ENCODE results near the gene TNRC18. TPM values are rescaled to one million over a fixed set of nuclear protein-coding genes. Genes with fewer than 3 reads are reported as not detected.

The TNRC18 gene
- total and polyA plus RNA-seq, 8 donors, result 94.4 to 164 (median 133) TPM

GRCh38 chr7:5345171-5345570 is 78.5 kb downstream of the TNRC18 start:
- TF ChIP-seq CTCF (IDR thresholded peaks at IDR 0.05), result no peak
- H3K4me3 ChIP-seq, result no peak overlapping the region
- peaks cover 0 to 4% of the 10 kb centered on the region in 2 donors for H3K9me3 ChIP-seq
- no peaks in the 10 kb centered on the region for H3K27me3 ChIP-seq
- peaks cover 0 to 100% of the 10 kb centered on the region in 2 donors for H3K36me3 ChIP-seq
- H3K4me1 ChIP-seq, result no peaks in the 10 kb centered on the region
- DNase-seq (peak in 1 of 4 donors; percentile 50), ATAC-seq (no peak)
- no peak overlapping the region for H3K27ac ChIP-seq
- intact Hi-C loops (cut with DNase I), result no loop called here

- Histone ChIP-seq H3K27ac (no peak overlapping the region), H3K27me3 (no peaks in the 10 kb centered on the region), H3K4me1 (no peaks in the 10 kb centered on the region), H3K4me3 (no peak overlapping the region), H3K36me3 (peaks cover 0 to 100% of the 10 kb centered on the region in 2 donors), H3K9me3 (peaks cover 0 to 4% of the 10 kb centered on the region in 2 donors)
- DNase-seq, result peak in 1 of 4 donors; percentile 68
- TF ChIP-seq CTCF (IDR thresholded peaks at IDR 0.05), result no peak
- intact Hi-C loops (cut with DNase I), result no loop called here
- no peak for ATAC-seq
Measured at GRCh38 chr7:5344342-5344741, 79.3 kb downstream of the TNRC18 start.

- no peak for ATAC-seq
- H3K27ac ChIP-seq, result no peak overlapping the region
- no peak for DNase-seq
- no peak overlapping the region for H3K4me3 ChIP-seq
- peaks cover 0 to 4% of the 10 kb centered on the region in 2 donors for H3K9me3 ChIP-seq
- peaks cover 0 to 100% of the 10 kb centered on the region in 2 donors for H3K36me3 ChIP-seq
- intact Hi-C loops (cut with DNase I), result no loop called here
- H3K4me1 ChIP-seq, result no peaks in the 10 kb centered on the region
- no peaks in the 10 kb centered on the region for H3K27me3 ChIP-seq
- TF ChIP-seq CTCF (IDR thresholded peaks at IDR 0.05), result no peak
Measured at GRCh38 chr7:5343884-5344283, 79.8 kb downstream of the TNRC18 start.

DNA sequence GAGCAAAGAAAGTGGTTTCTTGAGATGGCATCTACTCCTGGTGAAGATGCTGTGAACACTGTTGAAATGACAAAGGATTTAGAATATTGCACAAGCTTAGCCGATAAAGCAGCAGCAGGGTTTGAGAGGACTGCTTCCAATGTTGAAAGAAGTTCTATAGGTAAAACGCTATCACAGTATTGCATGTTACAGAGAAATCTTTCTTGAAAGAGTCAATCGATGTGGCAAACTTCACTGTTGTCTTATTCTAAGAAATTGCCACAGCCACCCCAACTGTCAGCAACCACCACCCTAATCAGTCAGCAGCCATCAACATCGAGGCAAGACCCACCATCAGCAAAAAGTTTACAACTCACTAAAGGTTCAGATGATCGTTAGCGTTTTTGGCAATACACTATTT is 81.0 kb downstream of the TNRC18 start:
- intact Hi-C loops (cut with DNase I), result no loop called here
- peaks cover 0 to 100% of the 10 kb centered on the region in 2 donors for H3K36me3 ChIP-seq
- peaks cover 0 to 4% of the 10 kb centered on the region in 2 donors for H3K9me3 ChIP-seq
- TF ChIP-seq CTCF (IDR thresholded peaks at IDR 0.05), result no peak
- ATAC-seq (no peak), DNase-seq (no peak)
- no peak overlapping the region for H3K4me3 ChIP-seq
- H3K27ac ChIP-seq, result no peak overlapping the region
- no peaks in the 10 kb centered on the region for H3K4me1 ChIP-seq
- H3K27me3 ChIP-seq, result no peaks in the 10 kb centered on the region

DNA sequence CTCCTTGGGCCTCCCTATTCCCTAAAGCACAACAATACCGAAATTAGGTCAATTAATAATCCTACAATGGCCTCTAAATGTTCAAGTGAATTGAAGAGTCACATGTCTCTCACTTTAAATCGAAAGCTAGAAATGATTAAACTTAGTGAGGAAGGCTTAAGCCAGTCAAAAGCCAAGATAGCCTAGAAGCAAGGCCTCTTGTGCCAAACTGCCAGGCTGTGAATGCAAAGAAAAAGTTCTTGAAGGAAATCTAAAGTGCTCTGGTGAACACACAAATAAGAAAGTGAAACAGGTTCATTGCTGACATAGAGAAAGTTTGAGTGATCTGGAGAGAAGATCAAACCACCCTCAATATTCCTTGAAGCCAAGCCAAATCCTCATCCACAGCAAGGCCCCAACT is 83.7 kb downstream of the TNRC18 start:
- DNase-seq (peak in 1 of 4 donors; percentile 45), ATAC-seq (peak; percentile 82)
- Histone ChIP-seq H3K36me3 (peaks cover 0 to 97% of the 10 kb centered on the region in 2 donors), H3K4me3 (no peak overlapping the region), H3K4me1 (no peaks in the 10 kb centered on the region), H3K9me3 (peaks cover 0 to 12% of the 10 kb centered on the region in 2 donors), H3K27ac (peak overlapping the region in 1 of 2 donors; percentile 28), H3K27me3 (no peaks in the 10 kb centered on the region)
- intact Hi-C loops (cut with DNase I), result no loop called here
- no peak for TF ChIP-seq CTCF (IDR thresholded peaks at IDR 0.05)

Data from left lung (tissue), 10 donors.